Measurements from ENCODE around the gene ITPR2.

ITPR2 gene

GRCh38 chr12:26628234-26628633 lies 204.8 kb downstream of the ITPR2 start:
- TF ChIP-seq EZH2phosphoT487 (IDR thresholded peaks at IDR 0.05; ENCODE audit: borderline replicate concordance) (no peak), CTCF (conservative IDR thresholded peaks at IDR 0.05; ENCODE audit: low read length) (no peak)
- H3K4me1 ChIP-seq (ENCODE audit: insufficient read depth, low read length, poor library complexity, severe bottlenecking), result peaks cover 4% of the 10 kb centered on the region
- no peaks in the 10 kb centered on the region for H3K27me3 ChIP-seq (ENCODE audit: insufficient read depth, low read length, poor library complexity, severe bottlenecking)
- H3K9me3 ChIP-seq (ENCODE audit: insufficient read depth, low read depth, low read length), result no peaks in the 10 kb centered on the region
- no peaks in the 10 kb centered on the region for H3F3A ChIP-seq (ENCODE audit: low read depth)
- H3K4me3 ChIP-seq (ENCODE audit: low read length, poor library complexity, severe bottlenecking), result no peak overlapping the region
- no peaks in the 10 kb centered on the region for H3K36me3 ChIP-seq (ENCODE audit: insufficient read depth, low read length)
- no peak overlapping the region for H3K9ac ChIP-seq (ENCODE audit: low read depth, low read length, poor library complexity, severe bottlenecking)
- no peaks in the 10 kb centered on the region for H4K20me1 ChIP-seq (ENCODE audit: insufficient read depth, low read length, poor library complexity, severe bottlenecking)
- no peak overlapping the region for H3K4me2 ChIP-seq (ENCODE audit: low read depth, low read length, poor library complexity, severe bottlenecking)
- H3K79me2 ChIP-seq (ENCODE audit: insufficient read depth, low read length), result no peaks in the 10 kb centered on the region
- no peak overlapping the region for H2AFZ ChIP-seq (ENCODE audit: low read length)
- no peaks in the 10 kb centered on the region for H3K9me2 ChIP-seq (replicated peaks; ENCODE audit: low read depth, low read length)

- no peak overlapping the region for H3K4me2 ChIP-seq (ENCODE audit: low read depth, low read length, poor library complexity, severe bottlenecking)
- no peak overlapping the region for H3K9ac ChIP-seq (ENCODE audit: low read depth, low read length, poor library complexity, severe bottlenecking)
- TF ChIP-seq EZH2phosphoT487 (IDR thresholded peaks at IDR 0.05; ENCODE audit: borderline replicate concordance) (no peak), CTCF (conservative IDR thresholded peaks at IDR 0.05; ENCODE audit: low read length) (no peak)
- no peak overlapping the region for H3K4me3 ChIP-seq (ENCODE audit: low read length, poor library complexity, severe bottlenecking)
- H3K79me2 ChIP-seq (ENCODE audit: insufficient read depth, low read length), result no peaks in the 10 kb centered on the region
- peaks cover 4% of the 10 kb centered on the region for H3K4me1 ChIP-seq (ENCODE audit: insufficient read depth, low read length, poor library complexity, severe bottlenecking)
- no peaks in the 10 kb centered on the region for H3K9me2 ChIP-seq (replicated peaks; ENCODE audit: low read depth, low read length)
- no peak overlapping the region for H2AFZ ChIP-seq (ENCODE audit: low read length)
- H4K20me1 ChIP-seq (ENCODE audit: insufficient read depth, low read length, poor library complexity, severe bottlenecking), result no peaks in the 10 kb centered on the region
- no peaks in the 10 kb centered on the region for H3K9me3 ChIP-seq (ENCODE audit: insufficient read depth, low read depth, low read length)
- no peaks in the 10 kb centered on the region for H3K27me3 ChIP-seq (ENCODE audit: insufficient read depth, low read length, poor library complexity, severe bottlenecking)
- H3K36me3 ChIP-seq (ENCODE audit: insufficient read depth, low read length), result no peaks in the 10 kb centered on the region
- no peaks in the 10 kb centered on the region for H3F3A ChIP-seq (ENCODE audit: low read depth)
These were observed 205.7 kb downstream of the ITPR2 start for GRCh38 chr12:26627335-26627734.

- Histone ChIP-seq H3K9me2 (replicated peaks; ENCODE audit: low read depth, low read length) (no peaks in the 10 kb centered on the region), H3K4me2 (ENCODE audit: low read depth, low read length, poor library complexity, severe bottlenecking) (no peak overlapping the region), H3K79me2 (ENCODE audit: insufficient read depth, low read length) (no peaks in the 10 kb centered on the region), H3F3A (ENCODE audit: low read depth) (no peaks in the 10 kb centered on the region), H3K27me3 (ENCODE audit: insufficient read depth, low read length, poor library complexity, severe bottlenecking) (no peaks in the 10 kb centered on the region), H3K4me1 (ENCODE audit: insufficient read depth, low read length, poor library complexity, severe bottlenecking) (peaks cover 4% of the 10 kb centered on the region), H3K4me3 (ENCODE audit: low read length, poor library complexity, severe bottlenecking) (no peak overlapping the region), H3K9me3 (ENCODE audit: insufficient read depth, low read depth, low read length) (no peaks in the 10 kb centered on the region), H3K9ac (ENCODE audit: low read depth, low read length, poor library complexity, severe bottlenecking) (no peak overlapping the region), H4K20me1 (ENCODE audit: insufficient read depth, low read length, poor library complexity, severe bottlenecking) (no peaks in the 10 kb centered on the region), H2AFZ (ENCODE audit: low read length) (no peak overlapping the region), H3K36me3 (ENCODE audit: insufficient read depth, low read length) (peaks cover 10% of the 10 kb centered on the region; the same call in 1 of the 2 replicates)
- TF ChIP-seq CTCF (conservative IDR thresholded peaks at IDR 0.05; ENCODE audit: low read length), result no peak
- no peak for TF ChIP-seq EZH2phosphoT487 (IDR thresholded peaks at IDR 0.05; ENCODE audit: borderline replicate concordance)
These were observed 209.9 kb downstream of the ITPR2 start for GRCh38 chr12:26623136-26623535.

Data from Loucy (cell line).